ENCODE data around the gene CDKAL1.

The CDKAL1 gene

DNA sequence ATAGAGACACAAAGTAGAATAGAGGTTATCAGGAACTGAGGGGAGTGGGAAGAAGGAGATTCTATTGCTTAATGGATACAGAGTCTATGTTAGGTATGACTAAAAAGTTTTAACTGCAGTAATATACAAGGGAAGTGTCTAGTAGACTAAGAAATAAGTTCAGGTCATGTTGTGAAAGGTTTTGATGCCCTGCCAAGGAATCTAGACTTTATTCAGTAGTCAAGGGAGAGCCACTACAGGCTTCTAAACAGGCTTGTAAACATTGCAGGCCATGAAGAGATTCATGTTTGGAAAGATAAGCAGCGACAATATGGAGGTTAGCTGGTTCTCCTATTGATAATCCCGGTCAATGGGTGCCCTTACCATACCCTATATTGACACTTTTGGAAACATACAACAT, 706.5 kb downstream of the CDKAL1 start:
- TF ChIP-seq, protein P1, sequence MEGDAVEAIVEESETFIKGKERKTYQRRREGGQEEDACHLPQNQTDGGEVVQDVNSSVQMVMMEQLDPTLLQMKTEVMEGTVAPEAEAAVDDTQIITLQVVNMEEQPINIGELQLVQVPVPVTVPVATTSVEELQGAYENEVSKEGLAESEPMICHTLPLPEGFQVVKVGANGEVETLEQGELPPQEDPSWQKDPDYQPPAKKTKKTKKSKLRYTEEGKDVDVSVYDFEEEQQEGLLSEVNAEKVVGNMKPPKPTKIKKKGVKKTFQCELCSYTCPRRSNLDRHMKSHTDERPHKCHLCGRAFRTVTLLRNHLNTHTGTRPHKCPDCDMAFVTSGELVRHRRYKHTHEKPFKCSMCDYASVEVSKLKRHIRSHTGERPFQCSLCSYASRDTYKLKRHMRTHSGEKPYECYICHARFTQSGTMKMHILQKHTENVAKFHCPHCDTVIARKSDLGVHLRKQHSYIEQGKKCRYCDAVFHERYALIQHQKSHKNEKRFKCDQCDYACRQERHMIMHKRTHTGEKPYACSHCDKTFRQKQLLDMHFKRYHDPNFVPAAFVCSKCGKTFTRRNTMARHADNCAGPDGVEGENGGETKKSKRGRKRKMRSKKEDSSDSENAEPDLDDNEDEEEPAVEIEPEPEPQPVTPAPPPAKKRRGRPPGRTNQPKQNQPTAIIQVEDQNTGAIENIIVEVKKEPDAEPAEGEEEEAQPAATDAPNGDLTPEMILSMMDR (conservative IDR thresholded peaks at IDR 0.05; ENCODE audit: low read depth, low read length): no peak

DNA sequence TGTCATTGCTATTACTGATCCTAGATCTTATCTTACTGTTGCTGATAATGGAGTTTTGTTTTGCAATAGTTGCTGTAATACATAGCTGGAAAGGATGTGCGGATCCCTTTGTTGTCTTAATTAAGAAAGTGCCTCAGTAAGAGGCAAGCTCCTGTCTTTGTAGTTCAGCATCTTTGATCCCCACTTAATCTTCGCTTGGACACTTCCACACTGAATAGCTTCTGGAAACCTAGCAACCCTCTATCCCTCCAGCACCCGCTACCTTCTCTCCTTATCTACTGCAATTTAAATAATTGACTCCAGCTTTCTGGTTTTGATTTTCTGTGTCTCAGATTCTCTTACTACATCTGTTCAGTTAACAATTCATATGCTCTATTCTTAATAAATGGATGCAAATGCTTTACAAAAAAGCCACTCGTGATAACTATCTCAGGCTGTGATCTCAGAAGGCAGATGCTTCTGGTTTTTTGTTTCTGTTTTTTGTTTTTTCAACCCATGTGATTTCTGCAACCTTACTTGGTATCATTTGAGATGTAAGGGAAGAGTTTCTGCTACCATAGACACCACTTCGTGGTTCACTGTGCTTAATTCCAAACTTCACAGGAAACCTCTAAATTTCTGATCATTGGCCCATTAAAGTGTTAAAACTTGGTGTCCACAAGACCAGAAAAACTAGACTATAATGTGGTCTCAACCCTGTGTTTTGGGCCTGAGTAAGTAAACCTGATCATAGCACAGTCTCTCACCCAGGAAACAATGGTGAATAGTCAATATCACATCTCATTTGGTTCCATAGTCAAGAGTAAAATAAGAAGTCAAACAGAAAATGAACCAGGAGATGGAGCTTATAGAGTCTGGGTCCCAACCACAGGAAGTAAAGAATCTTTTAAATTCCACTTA, 707.2 kb downstream of the CDKAL1 start:
- Histone ChIP-seq H3K4me2 (no peak overlapping the region), H4K20me1 (ENCODE audit: insufficient read depth) (no peaks in the 10 kb centered on the region), H3K27me3 (ENCODE audit: insufficient read depth, low read depth) (no peaks in the 10 kb centered on the region), H2AFZ (ENCODE audit: low read depth) (no peak overlapping the region), H3K4me1 (ENCODE audit: low read depth, poor library complexity, severe bottlenecking) (no peaks in the 10 kb centered on the region), H3K79me2 (ENCODE audit: insufficient read depth, low read depth) (no peaks in the 10 kb centered on the region), H3K4me3 (IDR thresholded peaks at IDR 0.05; ENCODE audit: insufficient read depth, low read depth, low read length) (no peak overlapping the region), H3K36me3 (ENCODE audit: insufficient read depth) (no peaks in the 10 kb centered on the region), H3K9ac (no peak overlapping the region), H3K27ac (no peak overlapping the region)
- TF ChIP-seq, protein P1 (conservative IDR thresholded peaks at IDR 0.05; ENCODE audit: low read depth, low read length): no peak

More for the DNA sequence above, 706.5 kb downstream of the CDKAL1 start:
- no peak overlapping the region for H2AFZ ChIP-seq (ENCODE audit: low read depth)
- no peak overlapping the region for H3K27ac ChIP-seq
- H3K27me3 ChIP-seq (ENCODE audit: insufficient read depth, low read depth): no peaks in the 10 kb centered on the region
- no peaks in the 10 kb centered on the region for H3K4me1 ChIP-seq (ENCODE audit: low read depth, poor library complexity, severe bottlenecking)
- H3K4me2 ChIP-seq: no peak overlapping the region
- no peak overlapping the region for H3K9ac ChIP-seq
- H4K20me1 ChIP-seq (ENCODE audit: insufficient read depth): no peaks in the 10 kb centered on the region
- no peaks in the 10 kb centered on the region for H3K36me3 ChIP-seq (ENCODE audit: insufficient read depth)
- H3K79me2 ChIP-seq (ENCODE audit: insufficient read depth, low read depth): no peaks in the 10 kb centered on the region
- no peak overlapping the region for H3K4me3 ChIP-seq (IDR thresholded peaks at IDR 0.05; ENCODE audit: insufficient read depth, low read depth, low read length)

DNA sequence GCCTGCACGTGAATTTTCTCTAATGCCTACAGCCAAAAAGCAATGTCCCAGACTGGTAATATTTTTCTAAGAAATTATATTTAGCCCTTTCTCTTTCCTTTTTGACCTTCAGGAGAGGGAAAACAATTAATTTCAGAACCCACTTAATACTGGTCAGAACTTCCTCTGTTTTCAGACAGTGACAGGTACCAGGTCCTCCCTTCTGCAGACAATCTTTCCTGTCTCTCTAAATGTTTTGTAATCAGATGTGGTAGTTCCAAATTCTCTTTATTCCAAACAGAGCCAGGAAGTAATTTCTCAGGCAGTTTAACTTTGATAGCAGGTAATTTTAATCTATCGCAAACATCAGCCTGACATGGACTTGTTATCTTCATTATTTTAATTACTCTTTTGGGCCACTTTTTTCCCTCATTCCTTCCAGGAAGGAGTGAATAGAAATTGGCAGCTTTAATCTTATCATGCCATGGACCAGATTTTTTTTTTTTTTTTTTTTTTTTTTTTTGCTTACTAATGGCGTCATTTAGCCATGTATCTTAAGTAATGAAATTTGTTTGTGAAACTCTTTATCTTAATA, 710.7 kb downstream of the CDKAL1 start:
- Histone ChIP-seq H3K27me3 (ENCODE audit: insufficient read depth, low read depth) (no peaks in the 10 kb centered on the region), H4K20me1 (ENCODE audit: insufficient read depth) (no peaks in the 10 kb centered on the region), H3K79me2 (ENCODE audit: insufficient read depth, low read depth) (no peaks in the 10 kb centered on the region), H3K9ac (no peak overlapping the region), H3K4me1 (ENCODE audit: low read depth, poor library complexity, severe bottlenecking) (no peaks in the 10 kb centered on the region), H2AFZ (ENCODE audit: low read depth) (no peak overlapping the region), H3K36me3 (ENCODE audit: insufficient read depth) (no peaks in the 10 kb centered on the region), H3K4me3 (IDR thresholded peaks at IDR 0.05; ENCODE audit: insufficient read depth, low read depth, low read length) (no peak overlapping the region), H3K4me2 (no peak overlapping the region), H3K27ac (no peak overlapping the region)
- TF ChIP-seq, protein P1 (conservative IDR thresholded peaks at IDR 0.05; ENCODE audit: low read depth, low read length): no peak

DNA sequence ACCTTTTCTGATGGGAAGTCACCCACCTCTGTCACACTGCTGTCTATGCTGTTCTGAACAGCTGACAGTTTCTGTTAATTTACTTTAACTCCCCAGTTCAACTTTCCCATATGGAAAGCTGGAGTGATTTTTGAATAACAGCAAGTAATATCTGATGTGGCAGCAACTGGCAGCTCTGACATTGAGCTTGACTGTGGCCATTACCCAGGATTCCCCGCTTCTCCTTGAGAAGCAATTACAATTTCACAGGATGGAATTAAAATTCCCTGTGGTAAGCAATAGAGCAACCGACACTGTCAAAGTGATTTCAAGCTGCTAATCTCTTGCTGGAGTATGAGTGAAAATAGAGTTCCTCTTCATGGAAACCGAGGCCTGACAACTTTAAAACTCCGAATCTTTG, 711.2 kb downstream of the CDKAL1 start:
- Histone ChIP-seq H3K27ac (no peak overlapping the region), H3K79me2 (ENCODE audit: insufficient read depth, low read depth) (no peaks in the 10 kb centered on the region), H3K4me3 (IDR thresholded peaks at IDR 0.05; ENCODE audit: insufficient read depth, low read depth, low read length) (no peak overlapping the region), H3K4me2 (no peak overlapping the region), H3K27me3 (ENCODE audit: insufficient read depth, low read depth) (no peaks in the 10 kb centered on the region), H4K20me1 (ENCODE audit: insufficient read depth) (no peaks in the 10 kb centered on the region), H3K4me1 (ENCODE audit: low read depth, poor library complexity, severe bottlenecking) (no peaks in the 10 kb centered on the region), H3K9ac (no peak overlapping the region), H3K36me3 (ENCODE audit: insufficient read depth) (no peaks in the 10 kb centered on the region), H2AFZ (ENCODE audit: low read depth) (no peak overlapping the region)
- TF ChIP-seq, protein P1 (conservative IDR thresholded peaks at IDR 0.05; ENCODE audit: low read depth, low read length): no peak
